ENCODE measurements around the gene IGFBPL1. TPM values are rescaled to one million over a fixed set of nuclear protein-coding genes. Genes with fewer than 3 reads are reported as not detected.

The IGFBPL1 gene
- total RNA-seq, 1 experiment from 2014 or later: 37.9 TPM

DNA sequence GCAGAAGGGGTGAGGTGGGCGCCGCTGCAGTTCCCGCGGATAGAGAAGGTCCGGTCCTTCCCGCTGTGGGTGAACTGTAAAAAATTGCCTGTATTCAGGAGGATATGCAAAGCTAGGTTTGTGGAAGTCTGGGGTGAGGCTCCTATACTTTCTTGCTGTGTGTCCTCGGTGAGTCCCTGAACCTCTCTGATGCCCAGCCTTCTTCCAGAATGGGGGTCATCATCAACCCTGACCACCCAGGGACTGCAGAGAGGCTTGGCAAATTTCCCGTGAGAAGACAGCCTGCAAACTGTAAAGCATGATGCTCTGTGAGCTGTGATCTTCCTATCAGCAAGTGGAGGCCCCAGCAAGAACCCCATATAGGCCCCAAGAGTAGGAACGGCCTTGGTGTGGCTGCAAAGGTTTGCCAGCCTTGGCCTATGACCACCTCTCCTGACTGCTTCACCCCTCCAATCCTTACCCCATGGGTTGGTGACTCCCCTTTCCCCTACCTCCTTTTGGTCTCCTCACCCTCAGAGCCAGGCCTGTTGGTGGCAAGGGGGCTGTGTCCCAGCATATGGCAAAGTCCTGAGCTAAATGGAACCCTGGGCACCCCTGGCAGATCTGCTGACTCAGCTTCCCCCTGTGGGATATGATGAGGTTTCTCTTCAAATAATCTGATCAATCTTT, 31.0 kb downstream of the IGFBPL1 start:
- H3K27ac Mint-ChIP-seq: peak overlapping the region; percentile 85 to 90 (median 86); a peak in 4 of 7 replicates
- H4K5ac ChIP-seq (ENCODE audit: insufficient read length, low read depth, low read length): no peak overlapping the region
- peaks cover 25 to 28% of the 10 kb centered on the region in 2 experiments for H3K4me1 Mint-ChIP-seq
- peaks cover 2% of the 10 kb centered on the region; the same call in 1 of the 2 replicates for H3K27me3 ChIP-seq (ENCODE audit: insufficient read depth, low read length)
- no peak for DNase-seq
- peak overlapping the region; percentile 44 for H3K18ac ChIP-seq (ENCODE audit: insufficient read length, low read depth, low read length)
- H3K23ac ChIP-seq (ENCODE audit: insufficient read length, low read depth, low read length): no peak overlapping the region
- H3K9me3 Mint-ChIP-seq: no peaks in the 10 kb centered on the region; a peak in 1 of 5 replicates
- H3K4ac ChIP-seq (ENCODE audit: low read depth, low read length): no peak overlapping the region
- H3K56ac ChIP-seq (ENCODE audit: insufficient read length, low read depth, low read length): no peak overlapping the region
- TF ChIP-seq, protein P1, sequence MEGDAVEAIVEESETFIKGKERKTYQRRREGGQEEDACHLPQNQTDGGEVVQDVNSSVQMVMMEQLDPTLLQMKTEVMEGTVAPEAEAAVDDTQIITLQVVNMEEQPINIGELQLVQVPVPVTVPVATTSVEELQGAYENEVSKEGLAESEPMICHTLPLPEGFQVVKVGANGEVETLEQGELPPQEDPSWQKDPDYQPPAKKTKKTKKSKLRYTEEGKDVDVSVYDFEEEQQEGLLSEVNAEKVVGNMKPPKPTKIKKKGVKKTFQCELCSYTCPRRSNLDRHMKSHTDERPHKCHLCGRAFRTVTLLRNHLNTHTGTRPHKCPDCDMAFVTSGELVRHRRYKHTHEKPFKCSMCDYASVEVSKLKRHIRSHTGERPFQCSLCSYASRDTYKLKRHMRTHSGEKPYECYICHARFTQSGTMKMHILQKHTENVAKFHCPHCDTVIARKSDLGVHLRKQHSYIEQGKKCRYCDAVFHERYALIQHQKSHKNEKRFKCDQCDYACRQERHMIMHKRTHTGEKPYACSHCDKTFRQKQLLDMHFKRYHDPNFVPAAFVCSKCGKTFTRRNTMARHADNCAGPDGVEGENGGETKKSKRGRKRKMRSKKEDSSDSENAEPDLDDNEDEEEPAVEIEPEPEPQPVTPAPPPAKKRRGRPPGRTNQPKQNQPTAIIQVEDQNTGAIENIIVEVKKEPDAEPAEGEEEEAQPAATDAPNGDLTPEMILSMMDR (conservative IDR thresholded peaks at IDR 0.05): no peak
- H3K79me1 ChIP-seq (ENCODE audit: insufficient read depth, low read depth, low read length, poor library complexity, severe bottlenecking): no peaks in the 10 kb centered on the region
- no peak overlapping the region for H2BK20ac ChIP-seq (ENCODE audit: low read depth, low read length, poor library complexity, severe bottlenecking)
- no peaks in the 10 kb centered on the region for H3K9me3 ChIP-seq (ENCODE audit: control insufficient read depth, low read depth, low read length)
- H2BK15ac ChIP-seq (ENCODE audit: low read depth, low read length): no peak overlapping the region
- H4K91ac ChIP-seq (ENCODE audit: insufficient read length, low read depth, low read length): no peak overlapping the region
- peak overlapping the region; percentile 73 for H3K9ac ChIP-seq (ENCODE audit: extremely low read depth, insufficient read length, low read length)
- no peak overlapping the region for H4K8ac ChIP-seq (replicated peaks; ENCODE audit: insufficient read length, low read depth, low read length)
- H2AK5ac ChIP-seq (ENCODE audit: insufficient read length, low read length): no peak overlapping the region
- H4K20me1 ChIP-seq (ENCODE audit: control insufficient read depth, insufficient read depth, insufficient read length): no peaks in the 10 kb centered on the region
- peak overlapping the region; percentile 73 for H3K14ac ChIP-seq (ENCODE audit: insufficient read depth, low read length)
- no peak overlapping the region for H2BK5ac ChIP-seq (ENCODE audit: insufficient read length, low read length)
- peaks cover 3% of the 10 kb centered on the region; the same call in 1 of the 2 replicates for H3K4me1 ChIP-seq (ENCODE audit: insufficient read depth, low read length)
- H3K23me2 ChIP-seq (ENCODE audit: insufficient read length, low read depth, low read length, poor library complexity, severe bottlenecking): peaks cover 10% of the 10 kb centered on the region
- peak overlapping the region; percentile 95 for H3K4me2 ChIP-seq (ENCODE audit: insufficient read depth, insufficient read length, low read length)
- peaks cover 35 to 39% (median 35%) of the 10 kb centered on the region in 3 experiments; a peak in 6 of 7 replicates for H3K36me3 Mint-ChIP-seq (ENCODE audit: insufficient read depth in 1 of 3, low read depth in 3 of 3)
- no peak overlapping the region for H2BK12ac ChIP-seq (ENCODE audit: insufficient read length, low read depth, low read length)
- no CpG with 5 or more reads among the region's 9 CpGs for WGBS (ENCODE audit: extremely low coverage, insufficient read length, low lambda C conversion rate)
- H3K27me3 Mint-ChIP-seq (ENCODE audit: low read depth): peaks cover 24% of the 10 kb centered on the region
- peaks cover 13% of the 10 kb centered on the region; the same call in 1 of the 2 replicates for H3K79me2 ChIP-seq (ENCODE audit: insufficient read depth, low read length)
- H3T11ph ChIP-seq (ENCODE audit: low read length): no peak overlapping the region
- H2AFZ ChIP-seq (ENCODE audit: low read length): no peak overlapping the region
- H3K27ac ChIP-seq (ENCODE audit: insufficient read length, low read depth, low read length): no peak overlapping the region
- H3K4me3 Mint-ChIP-seq: peak overlapping the region; percentile 93 to 97
- H2BK120ac ChIP-seq (ENCODE audit: low read depth, low read length, poor library complexity, severe bottlenecking): no peak overlapping the region
